ENCODE data around the gene AGAP1.

Gene AGAP1

GRCh38 chr2:235697041-235697440 lies 203.2 kb downstream of the AGAP1 start:
- no peak for DNase-seq

GRCh38 chr2:235698028-235698427 lies 204.2 kb downstream of the AGAP1 start:
- no peak for DNase-seq

DNA sequence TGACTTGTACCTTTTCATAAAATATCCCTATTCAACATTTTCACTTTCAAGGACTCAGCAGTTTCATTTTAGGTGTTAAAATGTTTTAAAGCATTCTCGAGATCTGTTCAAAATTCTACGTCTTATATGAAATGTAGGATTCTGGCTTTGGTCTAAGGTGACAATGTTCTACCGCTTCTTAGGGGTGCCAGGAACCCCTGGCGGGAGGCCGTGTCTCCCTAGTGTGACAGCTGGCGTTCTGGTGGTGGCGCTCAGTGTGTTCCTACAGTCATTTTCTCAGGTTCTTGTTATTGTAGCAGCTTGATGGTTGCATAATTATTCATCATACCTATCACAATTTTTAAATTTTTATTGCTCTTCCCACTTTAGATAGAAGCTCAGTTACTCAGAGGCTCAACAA lies 204.6 kb downstream of the AGAP1 start:
- no peak for DNase-seq

DNA sequence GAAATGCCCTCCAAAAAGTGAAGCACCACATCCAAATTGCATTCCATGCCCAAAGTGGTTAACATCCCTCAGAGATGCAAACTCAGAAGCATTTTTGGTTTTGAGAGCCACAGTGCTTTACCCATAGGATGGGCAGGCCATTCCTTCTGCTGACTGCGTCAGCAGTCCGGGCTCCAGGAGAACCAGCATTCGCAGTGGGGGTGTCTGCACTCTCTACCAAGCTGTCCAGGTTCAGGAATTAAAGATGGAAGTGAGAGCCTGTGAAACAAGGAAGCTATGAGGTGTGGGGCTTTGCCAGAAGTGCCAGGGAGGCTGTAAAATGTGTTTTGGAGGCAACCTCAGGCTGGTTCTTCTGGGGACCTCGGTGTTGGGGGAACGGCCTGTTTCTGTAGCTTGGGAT lies 205.7 kb downstream of the AGAP1 start:
- no peak for DNase-seq

- DNase-seq: no peak
Observed at GRCh38 chr2:235701206-235701981, 207.6 kb downstream of the AGAP1 start.

GRCh38 chr2:235702186-235702585 lies 208.3 kb downstream of the AGAP1 start:
- DNase-seq: no peak

DNA sequence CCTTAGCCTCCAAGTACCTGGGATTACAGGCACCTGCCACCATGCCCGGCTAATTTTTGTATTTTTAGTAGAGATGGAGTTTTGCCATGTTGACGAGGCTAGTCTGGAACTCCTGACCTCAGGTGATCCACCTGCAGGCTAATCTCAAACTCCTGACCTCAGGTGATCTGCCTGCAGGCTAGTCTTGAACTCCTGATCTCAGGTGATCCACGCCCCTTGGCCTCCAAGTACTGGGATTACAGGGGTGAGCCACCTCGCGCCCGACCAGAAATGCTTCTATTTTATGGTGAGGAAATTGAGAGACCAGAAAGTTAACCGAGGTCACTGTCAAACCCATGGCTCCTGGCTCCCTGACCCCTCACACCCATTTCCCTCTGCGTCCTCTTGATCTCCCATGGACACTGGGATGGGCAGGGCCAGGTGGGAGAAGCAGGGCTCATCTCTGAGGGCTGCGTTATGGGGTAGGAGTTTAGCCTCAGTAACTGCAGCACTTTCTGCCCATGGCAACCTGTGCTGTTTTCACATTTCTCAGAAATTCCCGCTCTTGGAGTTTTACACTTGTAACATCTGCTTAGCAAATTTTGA lies 210.0 kb downstream of the AGAP1 start:
- DNase-seq: no peak

GRCh38 chr2:235705296-235705695 lies 211.5 kb downstream of the AGAP1 start:
- no peak for DNase-seq

DNA sequence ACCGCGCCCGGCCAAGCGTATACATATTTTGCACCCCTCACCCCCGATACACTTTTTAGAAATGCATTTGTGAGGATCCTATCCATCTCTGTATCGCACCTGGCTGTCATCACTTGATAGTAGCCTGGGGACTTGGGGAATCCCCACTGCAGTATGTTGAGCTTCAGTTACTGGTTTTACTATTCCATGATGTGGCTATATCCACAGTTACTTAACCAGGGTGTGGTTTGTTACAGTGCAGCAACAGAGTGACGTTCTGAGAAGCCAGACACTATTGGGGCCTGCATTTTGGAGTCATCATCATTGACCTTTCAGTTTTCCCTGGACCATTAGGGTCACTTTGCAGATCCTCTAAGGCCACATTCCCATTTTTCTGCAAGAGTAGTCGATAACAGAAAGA lies 212.7 kb downstream of the AGAP1 start:
- no peak for DNase-seq

DNA sequence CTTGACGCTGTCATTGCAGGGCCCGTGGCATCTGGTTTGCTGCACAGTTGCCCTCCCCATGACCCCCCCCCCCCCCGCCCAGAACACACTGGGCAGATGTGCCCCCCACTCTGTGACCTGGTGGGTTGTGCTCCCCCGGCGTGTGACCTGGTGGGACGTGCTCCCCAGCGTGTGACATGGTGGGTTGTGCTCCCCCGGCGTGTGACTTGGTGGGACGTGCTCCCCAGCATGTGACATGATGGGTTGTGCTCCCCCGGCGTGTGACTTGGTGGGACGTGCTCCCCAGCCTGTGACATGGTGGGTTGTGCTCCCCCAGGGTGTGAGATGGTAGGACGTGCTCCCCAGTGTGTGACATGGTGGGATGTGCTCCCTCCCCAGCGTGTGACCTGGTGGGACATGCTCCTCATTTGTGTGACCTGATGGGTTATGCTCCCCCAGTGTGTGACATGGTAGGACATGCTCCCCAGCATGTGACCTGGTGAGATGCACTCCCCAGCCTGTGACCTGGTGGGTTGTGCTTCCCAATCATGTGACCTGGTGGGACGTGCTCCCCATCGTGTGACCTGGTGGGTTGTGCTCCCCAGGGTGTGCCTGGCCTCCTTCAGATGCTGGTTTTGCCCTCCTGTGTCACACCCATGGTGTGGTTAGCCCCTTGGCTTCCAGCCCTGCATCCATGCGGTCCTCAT lies 213.7 kb downstream of the AGAP1 start:
- no peak for DNase-seq

DNA sequence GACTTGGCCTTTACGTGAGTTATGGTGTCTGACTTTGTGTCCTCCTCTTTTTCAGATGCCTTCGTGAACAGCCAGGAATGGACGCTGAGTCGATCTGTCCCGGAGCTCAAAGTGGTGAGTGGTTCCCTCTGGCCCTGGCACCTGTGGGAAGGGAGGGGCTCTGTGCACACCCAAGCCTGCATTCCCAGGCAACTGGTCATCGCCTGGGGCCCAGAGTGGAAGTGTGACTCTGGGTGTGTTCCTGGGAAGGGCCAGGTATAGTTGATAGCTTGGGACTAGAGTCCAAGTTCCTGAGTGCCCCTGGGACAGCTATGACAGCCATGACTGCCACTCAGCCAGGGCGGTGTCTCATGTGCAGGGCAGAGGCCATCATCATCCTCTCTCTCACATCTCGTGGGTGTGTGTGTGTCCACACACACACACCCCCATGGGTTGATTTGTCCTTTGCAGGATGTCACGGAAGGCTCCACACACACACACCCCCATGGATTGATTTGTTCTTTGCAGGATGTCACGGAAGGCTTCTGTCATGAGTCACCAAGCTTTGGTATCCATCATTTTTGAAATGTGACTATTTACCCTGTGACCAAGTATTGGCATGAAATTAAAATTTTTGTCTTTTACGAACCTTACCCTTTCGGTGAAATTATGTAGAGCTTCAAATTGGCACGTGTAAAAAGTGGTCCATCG lies 215.4 kb downstream of the AGAP1 start:
- DNase-seq: no peak

- no peak for DNase-seq
Observed at GRCh38 chr2:235709969-235710879, 216.4 kb downstream of the AGAP1 start.

- DNase-seq: no peak
Observed at GRCh38 chr2:235710933-235711332, 217.1 kb downstream of the AGAP1 start.

GRCh38 chr2:235711527-235711926 lies 217.7 kb downstream of the AGAP1 start:
- no peak for DNase-seq

DNA sequence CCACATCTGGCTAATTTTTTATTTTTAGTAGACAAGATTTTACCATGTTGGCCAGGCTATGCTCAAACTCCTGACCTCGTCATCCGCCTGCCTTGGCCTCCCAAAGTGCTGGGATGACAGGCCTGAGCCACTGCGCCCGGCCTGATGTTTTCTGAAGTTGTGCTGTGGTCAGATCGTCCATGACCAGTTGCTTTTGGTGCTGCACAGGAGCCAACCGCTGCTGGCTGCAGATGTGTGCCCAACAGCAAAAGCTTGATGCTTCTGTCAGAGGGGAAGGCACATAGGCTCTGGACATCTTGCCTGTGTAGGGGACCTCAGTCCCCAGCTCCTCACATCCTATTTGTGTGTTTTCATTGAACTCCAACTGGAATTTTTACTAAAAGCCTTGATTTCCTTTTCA lies 218.3 kb downstream of the AGAP1 start:
- no peak for DNase-seq

- DNase-seq: no peak
Observed at GRCh38 chr2:235713189-235713588, 219.3 kb downstream of the AGAP1 start.

GRCh38 chr2:235715601-235716000 lies 221.8 kb downstream of the AGAP1 start:
- no peak for DNase-seq

DNA sequence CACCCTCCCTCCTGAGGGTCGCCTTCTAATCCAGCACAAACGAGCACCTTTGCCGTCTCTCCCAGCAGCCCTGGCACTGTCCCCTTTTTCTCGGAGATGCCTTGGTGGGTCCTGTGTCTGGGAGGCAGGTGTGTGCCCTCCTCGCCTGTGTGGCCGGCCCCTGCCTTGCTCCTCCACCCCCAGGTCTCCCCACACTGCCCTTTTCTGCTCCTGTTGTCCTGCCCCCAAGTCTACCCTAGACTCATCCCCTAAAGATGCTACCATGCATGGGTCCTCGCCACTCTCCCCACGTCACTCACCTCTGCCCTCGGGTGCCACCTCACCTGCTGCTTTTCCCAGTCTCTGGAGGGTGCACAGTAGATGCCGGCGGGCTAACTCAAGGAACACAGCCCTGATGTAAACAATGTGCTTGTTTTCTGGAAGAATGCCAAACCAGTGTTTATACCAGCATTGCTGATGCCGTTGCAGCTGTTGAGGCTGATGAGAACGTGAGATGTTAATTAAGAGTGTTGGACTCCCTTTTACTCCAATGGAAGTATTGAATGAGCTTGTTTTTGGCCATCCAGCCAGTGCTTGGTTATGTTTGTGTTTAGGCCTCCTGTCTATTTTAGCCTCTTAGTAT lies 223.1 kb downstream of the AGAP1 start:
- DNase-seq: no peak

GRCh38 chr2:235719146-235719942 lies 225.5 kb downstream of the AGAP1 start:
- no peak for DNase-seq

GRCh38 chr2:235721625-235722024 lies 227.8 kb downstream of the AGAP1 start:
- no peak for DNase-seq

- no peak for DNase-seq
Observed at GRCh38 chr2:235722869-235723268, 229.0 kb downstream of the AGAP1 start.
